Measurements from ENCODE around the gene RAD21L1.

The RAD21L1 gene

DNA sequence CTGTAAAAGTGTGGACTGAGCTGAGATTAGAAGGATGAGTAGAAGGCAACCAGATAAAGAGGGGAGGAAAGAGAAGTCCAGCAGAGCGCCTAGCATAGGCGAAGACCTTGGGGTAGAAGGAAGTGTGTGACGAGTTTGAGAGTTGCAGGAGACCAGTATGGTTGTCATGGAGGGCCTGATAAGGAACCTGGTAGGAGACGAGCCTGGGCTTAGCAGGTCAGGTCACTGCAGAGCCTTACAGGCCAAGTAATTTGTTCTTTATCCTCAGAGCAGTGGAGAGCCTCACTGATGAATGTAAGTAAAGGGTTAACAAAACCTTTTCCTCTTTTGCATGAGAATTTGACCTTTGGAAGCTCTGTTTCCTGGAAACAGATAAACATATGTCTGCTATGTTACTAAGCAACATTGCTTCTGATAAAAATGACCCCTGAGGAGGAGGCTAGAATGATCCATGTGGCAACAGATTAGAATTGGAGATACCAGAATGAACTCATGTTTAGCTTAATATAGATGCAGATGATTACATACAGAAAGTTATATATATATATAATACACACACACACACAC, 38.2 kb upstream of the RAD21L1 start:
- no peak overlapping the region for H3K4me3 ChIP-seq (ENCODE audit: low read depth, low read length)
- no peak for DNase-seq (ENCODE audit: low read depth, low spot score)
- TF ChIP-seq, protein P1, sequence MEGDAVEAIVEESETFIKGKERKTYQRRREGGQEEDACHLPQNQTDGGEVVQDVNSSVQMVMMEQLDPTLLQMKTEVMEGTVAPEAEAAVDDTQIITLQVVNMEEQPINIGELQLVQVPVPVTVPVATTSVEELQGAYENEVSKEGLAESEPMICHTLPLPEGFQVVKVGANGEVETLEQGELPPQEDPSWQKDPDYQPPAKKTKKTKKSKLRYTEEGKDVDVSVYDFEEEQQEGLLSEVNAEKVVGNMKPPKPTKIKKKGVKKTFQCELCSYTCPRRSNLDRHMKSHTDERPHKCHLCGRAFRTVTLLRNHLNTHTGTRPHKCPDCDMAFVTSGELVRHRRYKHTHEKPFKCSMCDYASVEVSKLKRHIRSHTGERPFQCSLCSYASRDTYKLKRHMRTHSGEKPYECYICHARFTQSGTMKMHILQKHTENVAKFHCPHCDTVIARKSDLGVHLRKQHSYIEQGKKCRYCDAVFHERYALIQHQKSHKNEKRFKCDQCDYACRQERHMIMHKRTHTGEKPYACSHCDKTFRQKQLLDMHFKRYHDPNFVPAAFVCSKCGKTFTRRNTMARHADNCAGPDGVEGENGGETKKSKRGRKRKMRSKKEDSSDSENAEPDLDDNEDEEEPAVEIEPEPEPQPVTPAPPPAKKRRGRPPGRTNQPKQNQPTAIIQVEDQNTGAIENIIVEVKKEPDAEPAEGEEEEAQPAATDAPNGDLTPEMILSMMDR (IDR thresholded peaks at IDR 0.05; ENCODE audit: low read depth, low read length): no peak
- in situ Hi-C loops (cut with HindIII; ENCODE audit: low sequenced_read_pairs): no loop called here

DNA sequence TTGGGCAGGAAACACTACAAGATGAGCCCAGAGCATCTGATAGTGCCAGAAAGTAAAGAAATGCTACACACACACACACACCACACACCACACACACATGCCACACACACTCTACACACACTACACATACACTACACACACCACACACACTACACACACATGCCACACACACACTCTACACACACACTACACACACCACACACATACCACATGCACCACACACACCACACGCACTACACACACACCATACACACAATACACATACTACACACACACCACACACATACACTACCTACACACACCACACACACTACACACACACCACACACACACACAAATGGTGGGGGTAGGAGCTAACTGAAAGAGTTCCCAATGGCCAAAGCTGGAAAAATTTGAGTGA, 37.5 kb upstream of the RAD21L1 start:
- in situ Hi-C loops (cut with HindIII; ENCODE audit: low sequenced_read_pairs): no loop called here
- no peak for DNase-seq (ENCODE audit: low read depth, low spot score)
- TF ChIP-seq, protein P1 (IDR thresholded peaks at IDR 0.05; ENCODE audit: low read depth, low read length): no peak
- H3K4me3 ChIP-seq (ENCODE audit: low read depth, low read length): no peak overlapping the region

DNA sequence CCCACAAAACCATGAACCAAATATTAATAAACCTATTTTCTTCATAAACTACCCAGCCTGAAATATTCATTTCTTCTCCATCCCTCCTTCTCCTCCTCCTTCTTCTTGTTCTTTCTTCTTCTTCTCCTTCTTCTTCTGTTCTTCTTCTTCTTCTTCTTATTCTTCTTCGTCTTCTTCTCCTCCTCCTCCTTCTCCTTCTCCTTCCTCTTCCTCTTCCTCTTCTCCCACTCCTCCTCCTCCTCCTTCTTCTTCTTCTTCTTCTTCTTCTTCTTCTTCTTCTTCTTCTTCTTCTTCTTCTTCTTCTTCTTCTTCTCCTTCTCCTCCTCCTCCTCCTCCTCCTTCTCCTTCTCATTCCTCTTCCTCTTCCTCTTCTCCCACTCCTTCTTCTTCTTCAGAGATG, 36.0 kb upstream of the RAD21L1 start:
- H3K4me3 ChIP-seq (ENCODE audit: low read depth, low read length): no peak overlapping the region
- in situ Hi-C loops (cut with HindIII; ENCODE audit: low sequenced_read_pairs): no loop called here
- TF ChIP-seq, protein P1 (IDR thresholded peaks at IDR 0.05; ENCODE audit: low read depth, low read length): no peak
- no peak for DNase-seq (ENCODE audit: low read depth, low spot score)

DNA sequence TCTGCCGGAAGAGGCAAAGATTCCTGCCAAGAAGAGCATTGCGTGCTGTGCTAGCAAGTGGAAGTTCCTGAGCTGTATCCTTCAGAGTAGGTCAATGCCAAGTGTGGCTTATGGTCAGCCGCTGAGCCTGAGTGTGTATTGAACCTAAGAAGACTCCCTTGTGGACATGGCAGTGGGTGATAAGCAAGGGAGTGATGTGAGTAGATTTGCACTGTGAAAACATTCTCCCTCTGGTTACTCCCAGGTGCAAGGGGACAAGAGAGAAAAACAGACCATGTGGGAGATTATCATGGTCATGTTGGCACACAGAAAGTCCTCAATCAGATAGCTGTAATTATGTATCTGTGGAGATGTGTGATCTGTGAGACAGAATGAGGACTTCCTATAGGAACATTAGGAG, 35.0 kb upstream of the RAD21L1 start:
- H3K4me3 ChIP-seq (ENCODE audit: low read depth, low read length): no peak overlapping the region
- TF ChIP-seq, protein P1 (IDR thresholded peaks at IDR 0.05; ENCODE audit: low read depth, low read length): no peak
- no peak for DNase-seq (ENCODE audit: low read depth, low spot score)
- in situ Hi-C loops (cut with HindIII; ENCODE audit: low sequenced_read_pairs): no loop called here

DNA sequence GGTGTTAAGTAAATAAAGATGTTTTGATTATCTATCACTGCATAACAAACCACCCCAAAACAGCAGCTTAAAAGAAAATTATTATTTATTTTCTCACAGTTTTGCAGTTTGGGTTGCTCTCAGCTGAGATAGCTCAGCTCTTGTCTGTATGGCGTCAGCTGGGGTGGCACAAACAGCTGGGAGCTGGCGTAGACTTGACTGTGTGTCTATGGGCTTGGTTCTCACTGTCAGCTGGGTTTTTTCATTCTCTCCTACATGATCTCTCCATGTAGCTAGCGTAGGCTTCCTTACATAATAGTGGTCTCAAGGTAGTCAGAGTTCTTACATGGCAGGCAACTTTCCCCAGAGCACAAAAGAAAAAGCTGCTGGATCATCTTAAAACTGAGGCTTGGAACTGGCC, 34.5 kb upstream of the RAD21L1 start:
- H3K4me3 ChIP-seq (ENCODE audit: low read depth, low read length): no peak overlapping the region
- TF ChIP-seq, protein P1 (IDR thresholded peaks at IDR 0.05; ENCODE audit: low read depth, low read length): no peak
- in situ Hi-C loops (cut with HindIII; ENCODE audit: low sequenced_read_pairs): no loop called here
- no peak for DNase-seq (ENCODE audit: low read depth, low spot score)

DNA sequence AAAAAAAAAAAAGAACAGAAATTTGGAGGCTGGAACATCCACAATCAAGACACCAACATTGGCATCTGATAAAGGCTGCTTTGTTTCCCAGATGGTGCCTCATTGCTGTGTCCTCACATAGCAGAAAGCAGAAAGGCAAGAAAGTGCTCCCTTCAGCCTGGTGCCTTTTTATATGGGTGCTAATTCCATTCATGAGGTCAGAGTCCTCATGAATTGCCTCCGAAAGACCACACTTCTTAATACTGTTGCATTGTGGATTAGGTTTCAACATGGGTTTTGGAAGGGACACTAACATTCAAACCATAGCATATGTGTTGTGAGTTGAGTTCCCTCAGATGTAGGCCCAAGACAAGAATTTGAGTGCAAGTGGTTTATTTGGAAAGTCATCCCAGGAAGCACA, 30.6 kb upstream of the RAD21L1 start:
- DNase-seq (ENCODE audit: low read depth, low spot score): no peak
- TF ChIP-seq, protein P1 (IDR thresholded peaks at IDR 0.05; ENCODE audit: low read depth, low read length): no peak
- H3K4me3 ChIP-seq (ENCODE audit: low read depth, low read length): no peak overlapping the region
- in situ Hi-C loops (cut with HindIII; ENCODE audit: low sequenced_read_pairs): no loop called here

DNA sequence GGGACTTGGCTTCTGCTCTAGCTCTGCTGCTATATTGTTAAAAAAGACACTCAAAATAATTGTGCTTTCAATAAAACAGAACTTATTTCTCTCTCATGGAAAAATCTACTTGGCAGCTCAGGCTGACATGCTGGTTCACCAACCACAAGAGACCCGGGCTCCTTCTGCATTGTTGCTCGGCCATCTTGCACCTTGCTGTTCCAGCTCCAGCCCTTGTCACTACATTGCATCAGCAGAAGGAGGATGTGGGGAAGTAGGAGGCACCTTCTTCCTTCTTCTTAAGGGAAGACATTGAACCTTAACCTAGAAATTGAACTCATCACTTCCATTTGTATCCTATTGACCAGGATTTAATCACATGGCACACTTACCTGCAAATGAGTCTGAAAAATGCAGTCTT, 29.2 kb upstream of the RAD21L1 start:
- H3K4me3 ChIP-seq (ENCODE audit: low read depth, low read length): no peak overlapping the region
- no peak for DNase-seq (ENCODE audit: low read depth, low spot score)
- in situ Hi-C loops (cut with HindIII; ENCODE audit: low sequenced_read_pairs): no loop called here
- TF ChIP-seq, protein P1 (IDR thresholded peaks at IDR 0.05; ENCODE audit: low read depth, low read length): no peak
